Loucy (cell line): ENCODE measurements around the gene MAP3K5.

Source experiments
- H2AFZ ChIP-seq: fragments of 200-600 bp; sonication (generic); 2 replicates; pipeline ENCODE4 v1.6.0; 2016; ENCODE audit warnings: antibody characterized with exemption, mild to moderate bottlenecking, low read length, moderate library complexity
- H3F3A ChIP-seq: fragments of 200-600 bp; 2 replicates; pipeline ENCODE4 v1.6.0; 2016; ENCODE audit warnings: antibody characterized with exemption, low read depth, mild to moderate bottlenecking
- H3K27me3 ChIP-seq: fragments of 200-600 bp; sonication (generic); 2 replicates; pipeline ENCODE4 v1.6.1; 2014; ENCODE audit warnings: low read length, mild to moderate bottlenecking; ENCODE audit not compliant: insufficient read depth, poor library complexity, severe bottlenecking
- H3K36me3 ChIP-seq: fragments of 200-600 bp; sonication (generic); 2 replicates; pipeline ENCODE4 v1.6.1; 2016; ENCODE audit warnings: low read length; ENCODE audit not compliant: insufficient read depth
- H3K4me1 ChIP-seq: fragments of 200-600 bp; sonication (generic); 2 replicates; pipeline ENCODE4 v1.5.1; 2014; ENCODE audit warnings: low read length, mild to moderate bottlenecking; ENCODE audit not compliant: insufficient read depth, poor library complexity, severe bottlenecking
- H3K4me2 ChIP-seq: fragments of 200-600 bp; sonication (generic); 2 replicates; pipeline ENCODE4 v1.6.0; 2014; ENCODE audit warnings: antibody characterized with exemption, low read length, low read depth, mild to moderate bottlenecking; ENCODE audit not compliant: poor library complexity, severe bottlenecking
- H3K4me3 ChIP-seq: fragments of 200-600 bp; sonication (generic); 2 replicates; pipeline ENCODE4 v1.5.1; 2014; ENCODE audit warnings: low read length, mild to moderate bottlenecking, mixed read lengths; ENCODE audit not compliant: poor library complexity, severe bottlenecking
- H3K79me2 ChIP-seq: fragments of 200-600 bp; sonication (generic); 2 replicates; pipeline ENCODE4 v1.6.1; 2014; ENCODE audit warnings: low read length; ENCODE audit not compliant: insufficient read depth
- H3K9ac ChIP-seq: fragments of 200-600 bp; sonication (generic); 2 replicates; pipeline ENCODE4 v1.6.0; 2014; ENCODE audit warnings: mild to moderate bottlenecking, low read depth, low read length, moderate library complexity; ENCODE audit not compliant: poor library complexity, severe bottlenecking
- H3K9me2 ChIP-seq: fragments of 200-600 bp; sonication (generic); replicated peaks from 2 replicates; pipeline ENCODE4 v1.6.1; 2016; ENCODE audit warnings: low read depth, low read length, mixed read lengths
- H3K9me3 ChIP-seq: fragments of 200-600 bp; sonication (generic); 2 replicates; pipeline ENCODE4 v1.6.1; 2014; ENCODE audit warnings: mild to moderate bottlenecking, antibody characterized with exemption, low read length, low read depth; ENCODE audit not compliant: insufficient read depth
- H4K20me1 ChIP-seq: fragments of 200-600 bp; sonication (generic); 2 replicates; pipeline ENCODE4 v1.6.0; 2014; ENCODE audit warnings: antibody characterized with exemption, low read length, mild to moderate bottlenecking; ENCODE audit not compliant: insufficient read depth, poor library complexity, severe bottlenecking
- EZH2phosphoT487 ChIP-seq: fragments of 200-600 bp; IDR thresholded peaks from 2 replicates; pipeline ENCODE4 v1.6.1; 2018; ENCODE audit warnings: antibody characterized with exemption, mild to moderate bottlenecking, moderate library complexity, borderline replicate concordance
- TF ChIP-seq, protein P1 (sequence below): fragments of 200-600 bp; sonication (generic); conservative IDR thresholded peaks from 2 replicates; pipeline ENCODE4 v1.5.1; 2014; ENCODE audit warnings: mild to moderate bottlenecking, antibody characterized with exemption, low read length

MAP3K5 gene

DNA sequence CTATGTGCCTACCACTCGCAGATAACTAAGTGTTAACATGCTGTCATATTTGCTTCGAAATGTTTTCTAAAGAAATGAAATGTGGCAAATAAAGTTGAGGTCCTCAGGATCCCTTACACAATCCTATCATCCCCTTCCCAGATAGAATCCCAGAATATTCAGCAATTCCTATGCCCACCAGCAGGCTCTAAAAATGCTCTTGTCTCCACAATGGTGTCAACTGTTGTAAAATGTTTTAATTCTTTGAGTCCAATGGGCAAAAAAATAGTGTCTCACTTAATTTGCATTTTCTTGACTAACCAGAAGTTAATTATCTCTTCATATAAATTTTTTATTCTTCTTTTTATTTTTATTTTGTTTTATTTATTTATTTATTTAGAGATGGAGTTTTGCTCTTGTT, 138.2 kb downstream of the MAP3K5 start:
- Histone ChIP-seq H3K9ac (no peak overlapping the region), H3K36me3 (no peaks in the 10 kb centered on the region), H3K9me3 (no peaks in the 10 kb centered on the region), H4K20me1 (no peaks in the 10 kb centered on the region), H3K27me3 (no peaks in the 10 kb centered on the region), H3K4me3 (no peak overlapping the region), H3K4me2 (no peak overlapping the region), H3K4me1 (no peaks in the 10 kb centered on the region), H3F3A (no peaks in the 10 kb centered on the region), H2AFZ (no peak overlapping the region), H3K9me2 (no peaks in the 10 kb centered on the region), H3K79me2 (no peaks in the 10 kb centered on the region)
- no peak for TF ChIP-seq EZH2phosphoT487

DNA sequence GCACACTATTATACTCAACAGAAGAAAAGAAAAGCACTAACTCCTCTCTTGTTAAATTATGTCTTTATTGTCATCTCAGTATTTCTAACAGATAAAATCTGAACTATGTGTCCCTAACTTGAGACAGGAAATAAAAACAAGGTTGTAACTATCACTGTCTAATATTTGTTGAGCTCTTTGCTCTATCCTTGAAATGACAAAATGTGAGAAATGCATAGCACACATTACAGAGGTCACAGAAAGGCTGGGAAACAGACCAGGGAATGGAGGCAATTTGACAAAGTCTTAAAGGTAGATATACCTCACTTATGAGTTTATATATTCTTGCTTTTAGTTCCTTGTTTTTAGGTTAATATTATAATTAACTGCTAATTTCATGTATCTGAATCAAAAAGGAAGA, 139.6 kb downstream of the MAP3K5 start:
- Histone ChIP-seq H3K4me3 (no peak overlapping the region), H3F3A (no peaks in the 10 kb centered on the region), H3K4me1 (no peaks in the 10 kb centered on the region), H3K9me2 (no peaks in the 10 kb centered on the region), H2AFZ (no peak overlapping the region), H3K79me2 (no peaks in the 10 kb centered on the region), H3K4me2 (no peak overlapping the region), H3K27me3 (no peaks in the 10 kb centered on the region), H3K36me3 (no peaks in the 10 kb centered on the region), H4K20me1 (no peaks in the 10 kb centered on the region), H3K9me3 (no peaks in the 10 kb centered on the region), H3K9ac (no peak overlapping the region)
- no peak for TF ChIP-seq EZH2phosphoT487
- TF ChIP-seq, protein P1, sequence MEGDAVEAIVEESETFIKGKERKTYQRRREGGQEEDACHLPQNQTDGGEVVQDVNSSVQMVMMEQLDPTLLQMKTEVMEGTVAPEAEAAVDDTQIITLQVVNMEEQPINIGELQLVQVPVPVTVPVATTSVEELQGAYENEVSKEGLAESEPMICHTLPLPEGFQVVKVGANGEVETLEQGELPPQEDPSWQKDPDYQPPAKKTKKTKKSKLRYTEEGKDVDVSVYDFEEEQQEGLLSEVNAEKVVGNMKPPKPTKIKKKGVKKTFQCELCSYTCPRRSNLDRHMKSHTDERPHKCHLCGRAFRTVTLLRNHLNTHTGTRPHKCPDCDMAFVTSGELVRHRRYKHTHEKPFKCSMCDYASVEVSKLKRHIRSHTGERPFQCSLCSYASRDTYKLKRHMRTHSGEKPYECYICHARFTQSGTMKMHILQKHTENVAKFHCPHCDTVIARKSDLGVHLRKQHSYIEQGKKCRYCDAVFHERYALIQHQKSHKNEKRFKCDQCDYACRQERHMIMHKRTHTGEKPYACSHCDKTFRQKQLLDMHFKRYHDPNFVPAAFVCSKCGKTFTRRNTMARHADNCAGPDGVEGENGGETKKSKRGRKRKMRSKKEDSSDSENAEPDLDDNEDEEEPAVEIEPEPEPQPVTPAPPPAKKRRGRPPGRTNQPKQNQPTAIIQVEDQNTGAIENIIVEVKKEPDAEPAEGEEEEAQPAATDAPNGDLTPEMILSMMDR = no peak

DNA sequence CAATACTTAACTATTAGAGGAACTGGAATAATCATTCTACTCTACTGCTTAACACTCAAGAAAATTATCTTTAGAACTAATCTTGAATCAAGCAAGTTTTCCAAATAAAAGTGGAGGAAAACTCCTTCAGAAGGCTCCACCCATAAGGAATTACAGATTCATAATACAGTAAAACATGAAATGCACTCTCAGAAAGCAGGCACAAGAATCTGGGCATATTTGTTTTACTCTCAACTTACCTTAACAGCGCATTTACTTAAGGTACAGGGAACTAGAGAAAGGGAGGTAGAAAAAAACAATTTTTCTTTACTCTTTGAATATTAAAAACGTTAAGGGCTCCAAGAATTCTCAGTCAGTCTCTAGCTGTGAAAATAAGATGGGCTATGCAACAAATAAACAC, 140.3 kb downstream of the MAP3K5 start:
- H3K9me3 ChIP-seq = no peaks in the 10 kb centered on the region
- H3K9me2 ChIP-seq = no peaks in the 10 kb centered on the region
- no peaks in the 10 kb centered on the region for H3F3A ChIP-seq
- H3K9ac ChIP-seq = no peak overlapping the region
- no peak overlapping the region for H3K4me2 ChIP-seq
- H3K79me2 ChIP-seq = no peaks in the 10 kb centered on the region
- no peaks in the 10 kb centered on the region for H3K4me1 ChIP-seq
- no peaks in the 10 kb centered on the region for H3K27me3 ChIP-seq
- H2AFZ ChIP-seq = no peak overlapping the region
- H4K20me1 ChIP-seq = no peaks in the 10 kb centered on the region
- no peak overlapping the region for H3K4me3 ChIP-seq
- H3K36me3 ChIP-seq = no peaks in the 10 kb centered on the region
- TF ChIP-seq EZH2phosphoT487 = no peak
- TF ChIP-seq, protein P1 = no peak

DNA sequence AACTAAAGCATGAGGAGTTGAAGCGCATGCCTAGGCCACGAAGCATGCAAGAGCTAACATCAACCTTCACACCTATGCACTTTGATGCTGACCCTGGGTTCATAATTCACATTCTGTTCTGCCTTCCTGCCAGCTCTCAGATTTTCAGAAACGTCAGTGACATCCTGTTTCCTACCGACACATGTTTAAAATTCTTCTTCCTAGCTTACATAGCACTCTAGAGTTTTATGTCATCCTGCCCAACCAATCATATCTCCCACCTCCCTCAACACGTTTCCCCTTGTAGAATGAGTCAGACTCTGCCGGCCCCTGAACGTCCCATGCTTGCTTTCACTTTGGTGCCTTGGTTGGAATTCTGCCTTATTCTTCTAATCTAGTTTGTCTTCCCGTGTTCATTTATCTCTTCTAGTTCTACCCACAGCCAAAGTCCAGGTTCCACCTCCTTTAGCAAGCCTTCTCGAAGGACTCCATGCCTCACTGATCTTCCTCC, 144.9 kb downstream of the MAP3K5 start:
- no peaks in the 10 kb centered on the region for H3K79me2 ChIP-seq
- no peaks in the 10 kb centered on the region for H3K36me3 ChIP-seq
- no peak for TF ChIP-seq EZH2phosphoT487
- TF ChIP-seq, protein P1 = no peak
- H3K4me3 ChIP-seq = no peak overlapping the region
- no peaks in the 10 kb centered on the region for H3K27me3 ChIP-seq
- no peaks in the 10 kb centered on the region for H4K20me1 ChIP-seq
- no peaks in the 10 kb centered on the region for H3F3A ChIP-seq
- H3K4me1 ChIP-seq = no peaks in the 10 kb centered on the region
- no peak overlapping the region for H3K9ac ChIP-seq
- H3K9me3 ChIP-seq = no peaks in the 10 kb centered on the region
- H3K4me2 ChIP-seq = no peak overlapping the region
- no peak overlapping the region; the same call in 1 of the 2 replicates for H2AFZ ChIP-seq
- no peaks in the 10 kb centered on the region for H3K9me2 ChIP-seq
